ENCODE measurements around the gene ADCY4.

Gene ADCY4

DNA sequence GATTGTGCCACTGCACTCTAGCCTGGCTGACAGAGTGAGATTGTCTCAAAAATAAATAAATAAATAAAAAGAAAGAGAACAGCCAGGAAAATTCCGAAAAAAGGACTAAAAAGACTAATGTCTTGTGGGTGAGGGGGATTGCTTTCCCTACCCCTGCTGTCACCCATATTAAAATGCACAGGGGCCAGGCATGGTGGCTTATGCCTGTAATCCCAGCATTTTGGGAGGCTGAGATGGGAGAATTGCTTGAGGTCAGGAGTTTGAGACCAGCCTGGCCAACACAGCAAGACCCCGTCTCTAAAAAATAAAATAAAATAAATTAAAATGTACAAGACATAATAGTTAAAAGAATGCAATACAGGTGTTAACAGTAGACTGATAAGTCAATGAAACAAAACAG lies 41.3 kb downstream of the ADCY4 start:
- DNase-seq = no peak

DNA sequence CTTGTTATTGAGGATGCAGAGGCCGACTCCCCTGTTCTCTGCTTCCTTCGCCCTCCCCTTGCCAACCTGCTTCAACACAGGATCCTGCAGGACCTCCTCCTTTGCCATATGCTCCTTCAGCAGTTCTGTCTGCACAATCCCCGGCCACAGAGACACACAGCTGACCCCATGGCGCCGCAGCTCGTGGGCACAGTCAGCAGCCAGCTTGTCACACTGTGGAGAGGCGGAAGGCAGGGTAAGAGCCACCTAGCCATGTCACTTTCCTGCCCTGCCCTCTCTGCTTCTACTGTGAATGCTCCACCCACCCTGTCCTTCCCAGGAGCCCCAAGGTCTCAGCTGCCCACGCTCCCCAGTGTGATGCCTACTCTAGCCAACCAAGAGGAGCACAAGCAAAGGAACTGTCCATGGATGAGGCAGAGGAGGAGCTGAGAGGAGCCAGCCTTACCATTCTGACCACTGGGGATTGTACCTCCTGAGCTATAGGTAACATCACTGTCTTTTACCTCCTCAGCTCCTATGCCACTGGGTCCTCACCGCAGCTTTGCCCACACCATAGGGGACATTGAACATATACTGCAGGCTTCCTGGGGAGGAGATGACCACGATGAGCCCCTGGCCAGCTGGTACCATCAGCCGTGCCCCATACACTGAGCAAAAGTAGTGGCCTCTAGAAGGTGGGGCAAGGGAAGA lies 42.6 kb downstream of the ADCY4 start:
- no peak for DNase-seq

DNA sequence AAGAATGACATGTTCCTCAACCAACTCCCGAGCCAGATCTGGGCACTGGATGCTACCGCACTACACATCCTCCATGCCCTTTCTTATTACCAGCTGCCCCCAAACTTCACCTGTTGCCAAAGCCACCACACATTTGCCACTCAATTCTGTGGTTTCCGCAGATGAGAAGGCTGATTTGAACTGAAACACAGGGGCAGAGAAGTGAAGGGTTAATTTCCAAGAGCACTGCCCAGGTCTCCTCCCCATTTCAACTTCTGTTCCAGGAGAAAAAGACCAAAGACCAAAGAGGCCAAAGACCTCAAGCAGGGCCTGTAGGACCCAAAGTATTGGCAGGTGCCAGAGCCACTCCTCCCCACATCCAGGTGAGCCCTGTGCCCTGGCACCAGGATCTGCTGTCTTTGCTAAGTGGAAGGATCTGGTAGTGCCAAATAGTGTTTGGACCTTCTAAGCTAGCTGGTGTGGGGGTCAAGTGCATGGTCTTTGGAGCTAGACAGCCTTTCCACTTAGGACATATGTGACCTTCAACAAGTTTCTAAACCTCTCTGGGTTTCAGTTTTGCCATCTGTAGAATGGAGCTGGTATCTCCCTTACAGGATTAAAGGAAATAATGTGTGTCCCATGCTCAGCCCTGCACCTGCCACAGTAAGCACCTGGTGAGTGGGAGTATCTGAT lies 43.3 kb downstream of the ADCY4 start:
- DNase-seq = no peak

DNA sequence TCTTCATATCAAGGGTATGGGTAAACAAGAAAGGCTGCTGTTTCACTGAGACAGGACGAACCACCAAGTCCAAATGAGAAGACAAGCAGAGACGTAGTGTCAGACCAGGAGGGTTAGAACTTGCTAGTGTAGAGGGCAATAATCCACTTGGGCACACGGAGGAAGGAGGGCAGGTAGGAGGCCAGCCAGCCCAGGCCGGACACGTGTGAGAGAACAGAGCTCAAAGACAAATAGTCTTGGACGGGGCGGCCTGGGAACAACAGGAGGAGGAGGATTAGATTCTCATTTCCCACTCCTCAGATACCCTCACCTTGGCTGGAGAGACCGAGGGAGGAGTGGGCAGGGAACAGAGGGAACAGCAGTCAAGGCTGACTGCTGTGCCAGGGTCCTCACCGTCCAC lies 44.1 kb downstream of the ADCY4 start:
- no peak for DNase-seq

DNA sequence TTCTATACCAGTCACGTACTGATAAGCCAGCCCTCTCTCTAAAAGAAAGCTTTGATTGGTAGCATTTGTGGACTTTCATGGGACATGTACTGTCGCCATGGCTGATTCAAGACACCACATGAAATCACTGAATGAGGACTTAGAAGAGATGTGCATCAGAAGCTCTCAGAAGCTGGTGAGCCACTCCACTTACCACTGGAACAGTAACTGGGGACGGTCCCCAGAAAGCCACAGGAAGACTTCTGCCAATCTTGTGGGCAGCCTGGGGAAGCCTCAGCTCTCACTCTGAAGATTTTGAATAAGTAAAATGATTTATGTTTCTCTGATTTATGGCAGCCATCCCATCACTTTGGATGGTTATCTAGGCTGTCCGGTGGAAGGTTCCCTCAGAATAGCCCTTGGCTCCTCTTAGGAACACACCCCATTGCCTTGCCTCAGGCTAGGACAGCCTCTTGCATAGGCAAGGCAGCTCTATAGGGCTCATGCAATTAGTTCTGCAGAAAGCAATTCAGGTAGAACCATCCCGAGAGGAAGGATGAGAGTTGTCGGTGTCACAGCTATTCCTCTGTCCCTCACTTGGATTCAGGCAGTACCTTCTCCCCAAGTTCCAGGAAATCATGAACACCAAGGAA lies 45.1 kb downstream of the ADCY4 start:
- DNase-seq = peak; percentile 84

DNA sequence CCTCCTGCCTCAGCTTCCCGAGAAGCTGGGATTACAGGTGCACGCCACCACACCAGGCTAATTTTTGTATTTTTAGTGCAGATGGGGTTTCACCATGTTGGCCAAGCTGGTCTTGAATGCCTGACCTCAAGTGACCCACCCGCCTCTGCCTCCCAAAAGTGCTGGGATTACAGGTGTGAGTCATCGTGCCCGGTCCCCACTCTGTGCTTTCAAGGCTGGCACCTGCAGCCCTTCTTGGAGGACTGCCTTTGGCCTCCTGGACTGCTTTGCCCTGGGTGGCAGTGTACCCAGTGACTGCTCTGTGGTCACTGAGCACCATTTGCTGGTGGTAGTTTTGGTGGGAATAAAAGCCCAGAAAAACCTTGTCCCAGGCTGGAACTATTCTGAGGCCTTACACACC lies 47.9 kb downstream of the ADCY4 start:
- DNase-seq = no peak

DNA sequence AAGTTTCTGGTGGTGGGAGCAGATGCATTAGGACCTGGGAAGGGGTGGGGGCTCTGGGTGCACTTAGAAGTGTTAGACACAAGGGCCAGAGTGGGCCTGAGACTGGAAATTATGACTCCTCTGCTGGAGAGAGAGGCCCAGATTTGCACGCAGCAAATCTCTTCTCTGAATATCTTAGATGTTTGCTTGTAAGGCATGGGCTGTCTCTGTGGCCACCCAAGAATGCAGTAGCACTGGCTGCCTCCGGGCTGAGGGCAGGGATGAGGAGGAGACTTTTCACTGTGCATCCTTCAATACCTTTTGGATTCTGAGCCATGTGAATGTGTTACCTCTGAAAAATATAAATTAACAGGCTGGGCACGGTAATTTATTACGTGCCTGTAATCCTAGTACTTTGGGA lies 49.5 kb downstream of the ADCY4 start:
- no peak for DNase-seq

DNA sequence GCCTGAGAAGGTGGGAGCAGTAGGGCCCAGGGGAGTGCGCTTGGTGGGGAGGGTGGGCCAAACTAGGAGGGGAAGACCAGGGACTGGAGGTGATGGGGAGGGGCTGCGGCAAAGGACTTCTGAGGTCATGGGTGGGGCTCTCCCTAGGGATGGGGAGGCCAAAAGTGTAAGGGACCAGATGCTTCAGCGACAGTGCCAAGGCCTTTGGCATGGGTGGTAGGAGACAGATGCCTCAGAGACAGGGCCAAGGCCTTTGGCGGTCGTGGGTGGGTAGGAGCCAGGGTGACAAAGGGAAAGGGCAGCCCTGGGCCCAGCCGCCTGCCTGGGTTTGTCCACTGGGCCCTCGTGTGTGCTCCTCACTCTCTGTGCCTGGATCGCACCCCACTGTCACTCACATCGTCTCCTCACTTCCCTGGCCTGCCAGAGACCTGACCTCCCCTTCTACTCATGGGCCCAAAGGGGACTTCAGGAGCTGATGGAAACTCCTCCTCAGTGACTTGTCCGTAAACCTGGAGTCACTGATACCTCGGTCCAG lies 50.3 kb downstream of the ADCY4 start:
- DNase-seq = no peak

DNA sequence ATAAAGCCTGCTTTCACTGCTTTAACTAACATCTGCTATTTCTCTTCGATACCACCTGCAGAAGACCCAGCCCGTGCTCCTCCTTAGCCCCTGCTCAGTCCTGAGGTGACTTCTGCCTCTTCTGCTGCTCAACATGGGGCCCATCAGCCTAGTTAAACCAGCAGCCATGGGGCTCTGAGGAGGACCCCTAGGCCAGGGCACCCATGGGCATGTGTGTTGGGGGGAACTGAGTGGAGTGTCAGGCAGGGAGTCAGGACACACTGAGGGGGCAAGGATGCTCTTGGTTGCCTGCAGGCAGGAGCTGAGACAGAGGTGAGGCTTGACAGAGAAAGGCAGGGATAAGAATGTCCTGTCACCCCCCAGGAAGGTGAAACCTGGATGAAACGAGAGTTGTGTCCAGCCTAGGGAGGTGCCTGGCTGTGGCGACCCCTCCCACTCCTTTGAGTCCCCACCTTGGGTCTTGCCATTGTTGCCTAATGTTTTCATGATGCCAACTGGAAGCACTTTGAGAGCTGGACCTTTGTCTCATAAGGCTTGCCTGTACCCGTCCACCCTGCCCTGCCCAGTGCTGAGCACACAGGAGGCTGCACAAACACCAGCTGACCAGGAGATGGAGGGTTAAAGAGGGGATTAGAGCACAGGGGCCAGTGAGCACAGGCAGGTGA lies 50.9 kb downstream of the ADCY4 start:
- no peak for DNase-seq

DNA sequence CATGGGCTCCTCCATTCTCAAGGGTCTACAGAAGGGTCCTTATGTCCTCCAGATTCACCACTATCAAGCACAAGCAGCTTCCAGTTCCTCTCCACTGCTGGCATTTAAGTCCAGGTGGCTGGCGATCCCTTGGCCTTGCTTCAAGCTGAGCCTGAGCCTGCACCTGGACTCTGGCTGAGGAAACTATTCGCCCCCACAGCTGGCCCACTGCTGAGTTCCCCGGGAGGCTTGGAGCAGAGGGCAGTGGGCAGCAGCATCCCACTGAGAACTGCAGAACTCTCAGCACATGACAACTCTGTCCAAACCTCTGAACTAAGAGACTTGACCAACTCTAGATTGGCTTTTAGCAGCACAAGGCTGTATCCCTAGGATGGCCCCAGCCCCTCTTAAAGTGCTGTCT lies 52.1 kb downstream of the ADCY4 start:
- DNase-seq = no peak

DNA sequence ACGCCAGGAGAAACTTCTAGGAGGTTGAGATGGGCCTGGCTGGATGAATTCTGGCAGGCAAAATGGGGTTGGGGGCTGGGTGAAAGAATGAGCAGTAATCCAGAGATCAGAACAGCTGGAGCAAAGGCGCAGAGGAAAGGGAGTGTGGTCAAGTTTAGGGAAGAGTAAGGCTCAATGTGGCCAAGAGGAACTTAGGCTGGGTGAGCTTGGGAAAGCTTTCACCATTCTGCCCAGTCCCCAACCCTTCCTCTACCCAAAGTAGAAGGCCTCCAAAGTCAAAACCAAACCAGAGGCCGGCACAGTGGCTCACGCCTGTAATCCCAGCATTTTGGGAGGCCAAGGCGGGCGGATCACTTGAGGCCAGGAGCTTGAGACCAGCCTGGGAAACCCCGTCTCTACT lies 53.2 kb downstream of the ADCY4 start:
- DNase-seq = no peak

DNA sequence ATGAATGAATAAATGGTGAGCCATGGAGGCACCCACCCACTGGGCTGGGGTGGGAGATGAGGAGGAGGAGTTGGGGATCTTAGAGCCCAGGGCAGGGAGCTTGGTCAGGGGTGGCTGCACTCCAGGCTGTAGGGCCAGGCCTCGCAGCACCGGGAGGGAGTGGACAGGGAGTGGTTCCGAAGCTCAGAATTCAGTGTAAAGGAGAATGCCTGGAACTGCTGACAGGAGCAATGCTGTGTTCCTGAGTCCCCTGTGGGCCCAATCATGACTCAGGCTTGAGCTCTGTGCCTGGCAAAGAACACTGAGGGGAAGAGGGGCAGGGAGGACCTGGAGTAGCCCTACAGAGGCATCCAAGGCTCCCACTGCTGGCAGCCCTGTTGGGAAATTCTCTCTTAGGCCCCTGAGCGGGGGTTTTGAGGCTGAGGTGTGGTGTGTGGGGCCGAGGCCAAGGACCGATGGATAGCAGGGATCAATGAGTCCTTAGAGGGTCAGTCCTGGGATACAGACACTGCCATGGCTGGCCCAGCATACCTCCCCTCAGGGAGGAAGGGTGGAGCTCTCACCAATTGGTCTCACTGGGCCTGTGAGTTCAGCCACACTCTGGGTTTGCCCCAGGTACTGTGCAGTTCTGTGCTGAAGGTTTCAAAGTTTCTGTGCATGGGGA lies 53.9 kb downstream of the ADCY4 start:
- DNase-seq = no peak

DNA sequence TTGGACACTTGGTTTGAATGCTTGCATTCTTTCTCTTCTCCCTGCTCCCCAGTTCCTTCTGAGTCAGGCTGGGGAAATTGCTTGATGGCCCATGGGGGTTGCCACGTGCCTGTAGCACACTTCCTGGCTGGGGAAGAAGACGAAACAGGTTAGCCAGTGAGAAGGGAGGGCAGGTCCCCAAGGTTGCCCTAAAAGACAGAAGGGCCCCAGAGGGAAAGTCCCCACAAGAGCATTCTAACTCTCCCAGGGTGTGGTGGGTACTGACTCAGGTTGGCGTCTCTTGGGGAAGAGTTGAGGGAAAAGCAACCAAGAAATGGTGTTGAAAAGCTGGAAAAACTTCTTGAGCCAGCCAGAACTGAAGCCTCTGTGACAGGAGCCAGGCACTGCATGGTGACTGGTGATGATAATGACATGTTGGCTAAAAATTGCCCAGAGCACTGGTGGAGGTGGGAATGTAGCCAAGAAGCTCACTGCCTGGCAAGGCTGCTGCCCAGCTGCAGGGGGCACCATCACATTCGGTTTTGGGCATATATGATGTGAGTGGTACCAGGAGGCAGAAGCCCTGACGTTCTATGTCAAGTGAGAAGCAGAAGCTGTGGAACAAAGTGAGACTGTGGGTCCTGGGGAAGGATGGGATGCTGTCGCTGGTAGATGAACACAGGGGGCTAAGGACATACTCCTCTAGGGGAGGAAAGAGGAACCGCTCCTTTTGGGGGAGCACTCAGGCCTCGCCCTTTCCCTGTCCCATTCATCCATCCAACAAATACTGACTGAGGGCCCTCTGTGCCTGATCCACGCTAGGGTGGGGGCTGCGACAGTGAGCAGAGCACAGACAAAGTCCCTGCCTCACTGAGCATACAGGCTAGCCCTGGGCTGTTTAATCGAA lies 55.3 kb downstream of the ADCY4 start:
- peak; percentile 66 for DNase-seq

DNA sequence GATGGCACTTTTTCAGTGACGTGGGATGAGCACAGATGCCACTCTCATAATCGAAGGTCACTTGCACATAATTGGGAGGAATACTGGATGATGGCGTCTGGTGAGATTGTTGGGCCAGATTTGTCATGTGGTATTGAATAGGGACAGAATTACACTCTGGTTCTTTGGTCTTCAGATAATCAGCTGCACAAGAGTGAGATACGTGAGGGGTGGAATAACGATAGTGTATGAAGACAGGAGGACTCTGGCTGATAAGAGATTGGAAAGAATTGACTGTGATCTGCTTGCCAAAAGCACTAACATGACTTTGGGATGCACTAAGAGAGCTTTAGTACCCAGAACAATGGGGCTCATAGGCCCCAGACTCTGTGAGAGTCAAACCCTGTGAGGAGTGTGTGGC lies 56.4 kb downstream of the ADCY4 start:
- DNase-seq = no peak

DNA sequence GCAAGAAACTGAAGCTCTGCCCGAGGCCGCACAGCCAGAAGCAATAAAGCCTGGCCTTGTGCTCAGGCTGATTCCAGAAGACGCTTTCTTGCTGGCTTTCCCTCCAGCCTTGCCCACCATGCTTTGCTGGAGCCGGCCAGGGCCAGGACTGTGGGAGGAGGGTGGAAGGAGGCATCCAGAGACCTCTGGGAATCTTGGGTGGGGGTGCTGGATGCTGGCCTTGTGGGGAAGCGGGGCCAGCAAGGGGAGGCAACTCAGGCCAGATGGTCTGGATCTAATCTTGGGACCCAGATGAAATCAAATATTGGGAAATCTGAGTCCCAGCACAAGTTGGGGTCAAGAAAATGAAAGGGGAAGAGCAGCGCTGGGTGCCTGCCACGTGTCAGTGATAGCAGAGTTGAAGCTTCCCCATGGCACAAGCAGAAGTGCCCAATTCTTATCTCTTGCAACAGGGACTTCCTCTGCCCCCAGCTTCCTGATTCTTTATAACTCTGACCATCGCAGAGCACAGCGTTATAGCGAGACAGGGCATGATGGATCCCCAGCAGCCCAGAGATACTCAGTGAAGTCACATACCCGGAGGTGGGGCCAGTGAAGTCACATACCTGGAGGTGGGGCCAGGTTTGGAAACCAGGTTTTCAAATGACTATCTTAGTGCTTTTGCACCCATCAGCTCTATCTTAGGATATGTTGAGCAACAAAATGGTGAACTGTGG lies 57.1 kb downstream of the ADCY4 start:
- DNase-seq = no peak

DNA sequence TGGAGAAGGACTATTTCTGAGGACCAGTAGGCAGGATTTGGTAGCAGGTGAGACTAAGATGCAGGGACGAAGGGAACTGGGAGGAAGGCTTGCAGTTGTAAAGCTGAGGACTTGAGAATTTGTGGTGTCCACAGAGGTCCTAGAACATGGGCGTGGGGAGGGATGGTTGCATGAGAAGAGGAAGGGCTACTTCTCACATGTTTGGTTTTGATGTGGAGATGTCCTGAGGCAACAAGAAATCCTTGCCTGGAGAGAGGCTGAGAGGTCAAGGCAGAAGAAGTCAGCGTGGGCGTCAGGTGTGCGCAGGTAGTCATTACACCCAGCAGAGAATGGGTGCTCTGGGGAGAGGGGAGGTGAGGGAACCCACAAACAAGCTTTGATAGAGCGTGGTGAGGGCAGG lies 57.8 kb downstream of the ADCY4 start:
- DNase-seq = no peak

DNA sequence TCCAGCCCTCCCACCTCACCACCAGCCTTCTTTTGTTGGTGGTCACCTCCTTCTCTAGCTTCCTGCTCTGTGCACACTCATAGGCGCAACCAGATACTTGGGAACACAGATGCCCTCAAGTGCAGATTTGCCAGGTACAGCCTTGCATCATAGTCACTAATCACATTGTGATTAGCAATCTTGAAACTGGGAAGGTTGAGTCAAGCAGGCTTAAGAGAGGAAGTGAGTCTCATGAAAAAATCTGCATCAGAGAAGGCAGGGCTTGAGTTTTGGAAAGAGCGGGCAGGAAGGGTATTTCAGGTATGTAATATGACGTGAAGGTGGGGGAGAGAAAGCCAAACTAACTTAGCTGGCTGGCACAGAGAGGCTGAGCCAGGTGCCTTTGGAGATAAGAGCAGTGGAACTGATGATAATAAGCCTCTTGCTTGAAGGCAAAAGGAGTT lies 60.7 kb downstream of the ADCY4 start:
- peak; percentile 92 for DNase-seq

DNA sequence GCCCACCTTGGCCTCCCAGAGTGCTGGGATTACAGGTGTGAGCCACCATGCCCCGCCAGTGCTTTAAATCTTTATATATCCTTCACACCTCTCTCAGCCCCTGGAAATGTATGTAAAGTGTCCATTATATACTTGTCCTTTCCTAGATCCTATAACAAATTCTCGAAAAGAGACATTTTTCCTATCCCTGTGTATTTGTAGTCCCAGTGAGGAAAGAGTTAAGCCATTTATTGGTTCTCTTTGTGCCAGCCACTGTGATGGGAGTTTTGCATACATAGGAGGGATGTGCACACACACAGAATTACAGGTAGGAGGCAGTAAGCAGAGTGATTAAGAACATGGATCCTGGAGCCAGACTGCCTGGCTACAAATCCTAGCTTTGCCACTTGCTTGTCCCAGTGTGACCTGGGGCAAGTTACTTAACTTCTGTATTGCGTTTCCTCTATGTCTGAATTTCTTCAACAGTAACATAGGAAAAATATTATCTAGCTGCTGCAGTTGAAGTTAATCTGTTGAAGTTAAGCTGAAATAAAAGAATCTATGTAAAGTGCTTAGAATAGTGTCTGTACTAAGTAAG lies 61.4 kb downstream of the ADCY4 start:
- no peak for DNase-seq

DNA sequence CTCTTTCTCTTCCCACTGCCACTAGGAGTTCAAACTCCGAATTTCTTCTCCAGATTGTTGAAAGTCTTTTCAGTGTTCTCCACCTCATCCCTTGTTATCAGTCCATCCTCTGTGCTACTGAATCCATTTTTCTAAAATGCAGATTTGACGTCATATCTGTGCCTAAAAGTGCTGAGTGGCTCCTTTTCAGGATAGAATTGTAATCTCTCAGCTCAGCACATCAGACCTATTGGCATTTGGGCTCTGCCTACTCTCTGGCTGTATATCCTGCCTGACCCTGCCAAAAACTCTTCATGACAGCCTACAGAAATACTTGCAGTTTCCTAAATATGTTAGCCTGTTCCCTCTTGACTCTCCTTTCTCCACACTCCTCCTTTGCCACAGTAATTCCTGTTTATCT lies 62.4 kb downstream of the ADCY4 start:
- DNase-seq = no peak

DNA sequence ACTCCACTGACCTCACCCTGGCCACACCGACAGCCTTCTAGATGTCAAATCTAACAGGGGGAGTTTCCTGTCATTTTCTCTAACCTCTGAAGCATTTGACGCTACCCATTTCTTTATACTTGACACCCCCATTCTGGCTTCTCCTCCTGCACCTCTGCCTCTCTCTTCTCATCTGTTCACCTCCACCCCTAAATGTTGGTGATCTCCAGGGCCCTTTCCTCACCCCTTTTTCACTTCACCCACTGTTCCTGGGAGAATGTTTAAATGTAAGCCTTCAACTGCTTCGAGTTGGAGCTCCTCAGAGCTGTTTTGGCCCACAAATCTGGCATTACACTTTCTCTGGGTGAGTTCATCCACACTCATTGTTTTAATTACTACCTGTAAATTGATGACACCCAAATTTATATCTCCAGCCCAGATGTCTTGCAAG lies 63.0 kb downstream of the ADCY4 start:
- no peak for DNase-seq
